IMR-90 (cell line): ENCODE measurements around the gene LAIR1. TPM values are rescaled to one million over a fixed set of nuclear protein-coding genes. Genes with fewer than 3 reads are reported as not detected.

Experiments
- ATAC-seq: fragments of 200-7000 bp; cut with Tn5 transposase; 2 replicates; pipeline ENCODE4 v1.9.1; 2020; ENCODE audit warnings: low read depth, mild to moderate bottlenecking, moderate library complexity
- BruUV-seq: library from RNA; stranded (reverse); fragments of 400-500 nt; replicated peaks from 2 replicates; lab custom pipeline; 2021; lab: Mats Ljungman, UMichigan
- CTCF ChIA-PET: fragments of 300-600 bp; formaldehyde crosslinking; extraction: SDS; loops from one replicate; lab custom pipeline; 2021; ENCODE audit warnings: antibody characterized with exemption; lab: Yijun Ruan, JAX
- POLR2A ChIA-PET: fragments of 300-600 bp; sonication (Branson Sonifier 250); formaldehyde crosslinking; loops from one replicate; lab custom pipeline; 2022; ENCODE audit warnings: antibody characterized with exemption; ENCODE audit not compliant: unreplicated experiment; lab: Charles Lee
- DNase-seq: peaks from one replicate; pipeline ENCODE4 v3.0.0; 2013
- H2AFZ ChIP-seq: replicated peaks from 2 replicates; pipeline ENCODE3; 2013; ENCODE audit warnings: low read length, mild to moderate bottlenecking; ENCODE audit not compliant: poor library complexity
- H2AK5ac ChIP-seq: 2 replicates; pipeline ENCODE4 v1.6.1; 2013; ENCODE audit warnings: low read depth, low read length, inconsistent platforms
- H2AK9ac ChIP-seq: replicated peaks from 2 replicates; pipeline ENCODE3; 2013; ENCODE audit warnings: mild to moderate bottlenecking, low read depth, low read length, moderate library complexity; ENCODE audit not compliant: poor library complexity
- H2BK120ac ChIP-seq: 2 replicates; pipeline ENCODE4 v1.6.1; 2013; ENCODE audit warnings: low read depth, low read length, inconsistent platforms
- H2BK15ac ChIP-seq: 3 replicates; pipeline ENCODE4 v1.6.1; 2013; ENCODE audit warnings: low read depth, low read length, inconsistent platforms
- H2BK20ac ChIP-seq: 2 replicates; pipeline ENCODE4 v1.6.1; 2013; ENCODE audit warnings: low read depth, mild to moderate bottlenecking, inconsistent platforms, low read length, moderate library complexity
- H2BK5ac ChIP-seq: 2 replicates; pipeline ENCODE4 v1.6.1; 2013; ENCODE audit warnings: mild to moderate bottlenecking, low read depth, low read length, inconsistent platforms; ENCODE audit not compliant: poor library complexity, severe bottlenecking
- H3K14ac ChIP-seq: replicated peaks from 2 replicates; pipeline ENCODE4 v1.6.1; 2013; ENCODE audit warnings: low read depth, low read length, inconsistent platforms
- H3K18ac ChIP-seq: 2 replicates; pipeline ENCODE4 v1.6.1; 2013; ENCODE audit warnings: low read depth, low read length, control low read depth
- H3K23ac ChIP-seq: 2 replicates; pipeline ENCODE4 v1.6.1; 2013; ENCODE audit warnings: low read depth, low read length, inconsistent platforms
- H3K27ac ChIP-seq: 2 replicates; pipeline ENCODE4 v1.5.1; 2013; ENCODE audit warnings: mild to moderate bottlenecking, control low read depth, low read length; ENCODE audit not compliant: insufficient read depth
- H3K27me3 ChIP-seq: 2 replicates; pipeline ENCODE4 v1.6.1; 2013; ENCODE audit warnings: low read length; ENCODE audit not compliant: control insufficient read depth, insufficient read depth
- H3K36me3 ChIP-seq: 2 replicates; pipeline ENCODE4 v1.6.1; 2013; ENCODE audit warnings: low read length, mixed read lengths; ENCODE audit not compliant: control insufficient read depth, insufficient read depth
- H3K4ac ChIP-seq: 2 replicates; pipeline ENCODE4 v1.6.1; 2013; ENCODE audit warnings: low read depth, low read length, inconsistent platforms
- H3K4me1 ChIP-seq: 2 replicates; pipeline ENCODE4 v1.6.1; 2013; ENCODE audit warnings: low read length, mixed read lengths; ENCODE audit not compliant: control insufficient read depth, insufficient read depth
- H3K4me2 ChIP-seq: 2 replicates; pipeline ENCODE4 v1.6.1; 2013; ENCODE audit warnings: low read depth, mild to moderate bottlenecking, control low read depth, low read length, moderate library complexity
- H3K4me3 ChIP-seq: 2 replicates; pipeline ENCODE4 v1.5.1; 2013; ENCODE audit warnings: low read depth, mild to moderate bottlenecking, control low read depth, low read length, moderate library complexity; ENCODE audit not compliant: insufficient read depth
- H3K56ac ChIP-seq: 2 replicates; pipeline ENCODE4 v1.6.1; 2013; ENCODE audit warnings: low read length, inconsistent platforms; ENCODE audit not compliant: insufficient read depth; ENCODE audit errors: extremely low read depth
- H3K79me1 ChIP-seq, 2 experiments: 2 replicates each; pipeline ENCODE4 v1.6.1; 2013; ENCODE audit warnings: low read length in 2 of 2, inconsistent platforms in 1 of 2, low read depth in 1 of 2
- H3K9ac ChIP-seq: 2 replicates; pipeline ENCODE4 v1.6.1; 2013; ENCODE audit warnings: low read depth, low read length, control low read depth
- H3K9me1 ChIP-seq: 2 replicates; pipeline ENCODE4 v1.6.1; 2013; ENCODE audit warnings: low read length, inconsistent platforms; ENCODE audit not compliant: insufficient read depth
- H3K9me3 ChIP-seq: 2 replicates; pipeline ENCODE4 v1.6.1; 2013; ENCODE audit warnings: low read length; ENCODE audit not compliant: control insufficient read depth, insufficient read depth
- H4K20me1 ChIP-seq: 2 replicates; pipeline ENCODE4 v1.6.1; 2013; ENCODE audit warnings: low read length, inconsistent platforms; ENCODE audit not compliant: insufficient read depth
- H4K5ac ChIP-seq: 2 replicates; pipeline ENCODE4 v1.6.1; 2013; ENCODE audit warnings: mild to moderate bottlenecking, low read depth, low read length, control low read depth
- H4K8ac ChIP-seq, 2 experiments: 2 replicates each; pipeline ENCODE4 v1.6.1; 2013; ENCODE audit warnings: low read depth in 2 of 2, low read length in 2 of 2, control low read depth in 1 of 2, inconsistent platforms in 1 of 2
- H4K91ac ChIP-seq: 2 replicates; pipeline ENCODE4 v1.6.1; 2013; ENCODE audit warnings: low read depth, low read length, inconsistent platforms; ENCODE audit not compliant: insufficient read depth
- BHLHE40 ChIP-seq: fragments of 150-350 bp; IDR thresholded peaks from 2 replicates; pipeline ENCODE4 v1.6.1; 2016; ENCODE audit warnings: mild to moderate bottlenecking, low read depth, low read length
- CEBPB ChIP-seq: IDR thresholded peaks from 2 replicates; pipeline ENCODE4 v1.6.1; 2012; ENCODE audit warnings: low read depth, low read length, improper control_type of control experiment
- CHD1 ChIP-seq: IDR thresholded peaks from 2 replicates; pipeline ENCODE4 v1.6.1; 2012; ENCODE audit warnings: low read depth, low read length, improper control_type of control experiment
- ELK1 ChIP-seq: fragments of 150-350 bp; IDR thresholded peaks from 2 replicates; pipeline ENCODE4 v1.6.1; 2016; ENCODE audit warnings: low read depth, mild to moderate bottlenecking, low read length, moderate library complexity, borderline replicate concordance
- FOS ChIP-seq: fragments of 150-350 bp; IDR thresholded peaks from 2 replicates; pipeline ENCODE4 v1.6.1; 2016; ENCODE audit warnings: low read depth, low read length
- MAFK ChIP-seq: IDR thresholded peaks from 2 replicates; pipeline ENCODE4 v1.6.1; 2012; ENCODE audit warnings: low read depth, low read length, improper control_type of control experiment
- MAZ ChIP-seq: IDR thresholded peaks from 2 replicates; pipeline ENCODE4 v1.6.1; 2012; ENCODE audit warnings: low read depth, mild to moderate bottlenecking, low read length, improper control_type of control experiment, moderate library complexity, borderline replicate concordance
- MXI1 ChIP-seq: IDR thresholded peaks from 2 replicates; pipeline ENCODE4 v1.6.1; 2012; ENCODE audit warnings: low read depth, mild to moderate bottlenecking, low read length, moderate library complexity, borderline replicate concordance
- POLR2A ChIP-seq: IDR thresholded peaks from 2 replicates; pipeline ENCODE4 v1.6.1; 2012; ENCODE audit warnings: mild to moderate bottlenecking, low read depth, low read length
- RAD21 ChIP-seq: IDR thresholded peaks from 2 replicates; pipeline ENCODE4 v1.6.1; 2012; ENCODE audit warnings: low read length, improper control_type of control experiment
- SMC3 ChIP-seq: fragments of 150-350 bp; IDR thresholded peaks from 2 replicates; pipeline ENCODE4 v1.6.1; 2016; ENCODE audit warnings: low read depth, mild to moderate bottlenecking, antibody characterized with exemption, low read length, moderate library complexity
- USF2 ChIP-seq: fragments of 150-350 bp; IDR thresholded peaks from 2 replicates; pipeline ENCODE4 v1.6.1; 2017; ENCODE audit warnings: mild to moderate bottlenecking, antibody characterized with exemption, low read length, low read depth
- WGBS, 2 experiments: methylation state at CpG; one replicate each; pipeline versions ENCODE4 v1.1.5 to v1.1.7; 2013; ENCODE audit warnings: missing lambda C conversion rate in 2 of 2; ENCODE audit not compliant: insufficient read length in 1 of 2; ENCODE audit errors: extremely low coverage in 2 of 2; 5-methylcytosine and 5-hydroxymethylcytosine counted together
- dilution Hi-C: fragments of 300-500 bp; cut with HindIII; formaldehyde crosslinking; loops from one replicate; pipeline ENCODE4 v1.14.3; 2018; ENCODE audit warnings: low sequenced_read_pairs; ENCODE audit not compliant: unreplicated experiment
- in situ Hi-C: fragments of 300-500 bp; cut with MboI; formaldehyde crosslinking; loops from 3 replicates; pipeline ENCODE4 v1.14.3; 2019; ENCODE audit warnings: low sequenced_read_pairs, inconsistent platforms, mixed read lengths
- intact Hi-C: fragments of 100-400 bp; cut with micrococcal nuclease; formaldehyde crosslinking; loops from 2 replicates; pipeline ENCODE4 v1.10.0; 2022
- polyA plus RNA-seq, 3 experiments: library from polyadenylated mRNA; depleted of rRNA; stranded (reverse); fragments of >200 nt; gene quantifications; 2 replicates each; pipeline ENCODE4 v1.2.3, GENCODE V29; 2012; ENCODE audit warnings: low replicate concordance in 1 of 3
- total RNA-seq: library from RNA; depleted of rRNA; stranded (reverse); fragments of >200 nt; gene quantifications from 2 replicates; pipeline ENCODE4 v1.2.3, GENCODE V29; 2012

Gene LAIR1
- total and polyA plus RNA-seq, 2 of the 4 experiments (the other 2 are of a cell fraction), result not detected

DNA sequence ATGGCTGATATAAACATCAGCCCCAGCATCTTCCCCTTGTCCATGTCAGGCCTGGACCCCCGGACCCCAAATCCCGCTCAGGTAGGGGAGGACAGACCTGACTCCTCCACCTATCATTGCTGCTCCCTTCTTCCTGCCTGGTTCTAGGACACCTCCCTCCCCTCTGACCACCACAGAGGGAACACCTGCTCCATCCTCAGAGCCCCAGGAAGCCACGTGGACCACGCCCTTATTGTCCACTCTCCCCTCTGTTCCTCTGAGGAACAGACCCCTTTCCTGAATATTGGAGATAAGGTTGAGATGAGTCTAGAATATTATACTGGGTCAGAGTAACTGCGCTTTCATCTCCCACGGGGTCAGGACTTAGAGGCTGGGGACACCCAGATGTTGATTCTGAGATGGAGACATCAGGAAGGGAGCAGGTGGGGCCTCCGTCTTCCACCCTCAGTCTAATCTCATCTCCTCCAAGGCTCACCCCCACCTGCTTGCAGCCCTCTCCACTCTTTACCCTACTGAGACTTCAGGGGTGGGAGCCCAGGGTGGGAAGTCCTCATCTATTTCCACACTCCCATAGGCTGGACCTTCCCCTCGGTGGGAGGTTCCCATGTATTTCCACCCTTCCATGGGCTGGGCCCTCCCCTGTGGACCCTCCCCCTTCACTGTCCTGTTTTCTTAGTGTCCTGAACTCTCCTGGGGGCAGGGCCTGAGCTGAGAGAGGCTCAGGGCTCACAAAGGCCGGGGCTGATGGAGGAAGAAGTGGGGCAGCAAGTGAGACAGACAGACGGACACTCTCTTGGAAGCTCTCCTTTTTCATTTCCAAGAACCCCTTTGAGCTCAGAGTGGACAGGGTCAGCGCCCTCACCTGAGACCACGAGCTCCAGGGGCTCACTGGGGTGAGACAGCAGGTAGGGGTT is 28.5 kb downstream of the LAIR1 start:
- H2AK5ac ChIP-seq, result no peak overlapping the region
- no peaks in the 10 kb centered on the region for H3K79me1 ChIP-seq
- no peaks in the 10 kb centered on the region for H3K27me3 ChIP-seq
- H3K36me3 ChIP-seq, result no peaks in the 10 kb centered on the region
- ATAC-seq (no peak), DNase-seq (no peak)
- no peak for TF ChIP-seq USF2
- no peak for TF ChIP-seq BHLHE40
- no peak for TF ChIP-seq RAD21
- no peak for TF ChIP-seq MAZ
- no peak for TF ChIP-seq SMC3
- TF ChIP-seq MAFK, result no peak
- no peak for TF ChIP-seq POLR2A
- TF ChIP-seq CEBPB, result no peak
- no peak for TF ChIP-seq CHD1
- no peak for TF ChIP-seq MXI1
- TF ChIP-seq FOS, result no peak
- TF ChIP-seq ELK1, result no peak
- H3K4me2 ChIP-seq, result no peak overlapping the region
- no peak overlapping the region for H4K91ac ChIP-seq
- ChIA-PET CTCF (no interaction called here), POLR2A (no interaction called here)
- H3K4ac ChIP-seq, result no peak overlapping the region
- H2AK9ac ChIP-seq, result no peak overlapping the region
- dilution Hi-C loops, result no loop called here
- peaks cover 5% of the 10 kb centered on the region; the same call in 1 of the 2 replicates for H3K9me3 ChIP-seq
- H3K9ac ChIP-seq, result no peak overlapping the region
- in situ Hi-C loops, result no loop called here
- no peak overlapping the region for H3K27ac ChIP-seq
- intact Hi-C loops, result no loop called here
- no peak overlapping the region for H2BK120ac ChIP-seq
- WGBS, 2 experiments, result no CpG with 5 or more reads among the region's 12 CpGs
- no peak overlapping the region for H4K5ac ChIP-seq
- no peaks in the 10 kb centered on the region for H3K9me1 ChIP-seq
- H4K8ac ChIP-seq, result no peak overlapping the region
- no peak overlapping the region for H3K14ac ChIP-seq
- no peak overlapping the region for H2BK5ac ChIP-seq
- H2BK20ac ChIP-seq, result no peak overlapping the region
- no peak overlapping the region for H3K18ac ChIP-seq
- H4K20me1 ChIP-seq, result no peaks in the 10 kb centered on the region
- H3K4me1 ChIP-seq, result no peaks in the 10 kb centered on the region
- H2BK15ac ChIP-seq, result no peak overlapping the region
- H3K56ac ChIP-seq, result no peak overlapping the region
- no TSS peak for BruUV-seq
- H2AFZ ChIP-seq, result no peak overlapping the region
- H3K23ac ChIP-seq, result no peak overlapping the region
- no peak overlapping the region for H3K4me3 ChIP-seq
